ENCODE data around the gene OSBPL9. TPM values are rescaled to one million over a fixed set of nuclear protein-coding genes. Genes with fewer than 3 reads are reported as not detected.

OSBPL9 gene
- polyA plus RNA-seq, 1 donor (not counting 4 experiments of a cell fraction or from before 2014, with no cell fraction given): 62.7 TPM

DNA sequence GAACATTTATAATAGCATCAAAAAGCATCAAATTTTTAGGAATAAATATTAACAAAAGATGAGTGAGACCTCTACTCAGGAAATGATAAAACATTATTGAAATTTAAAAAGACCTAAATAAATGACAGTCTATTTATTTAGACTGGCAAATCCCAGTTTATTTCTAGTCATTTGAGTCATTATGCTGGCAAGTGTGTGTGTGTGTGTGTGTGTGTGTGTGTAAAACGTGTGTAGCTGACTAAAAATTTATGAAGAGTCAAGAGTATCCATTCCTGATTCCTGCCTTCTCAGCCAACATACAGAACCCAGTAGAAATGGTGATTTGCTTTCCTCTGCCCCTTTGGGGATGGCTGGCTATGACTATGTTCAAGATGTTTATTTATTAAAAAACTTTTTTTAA is 46.2 kb downstream of the OSBPL9 start:
- no peaks in the 10 kb centered on the region for H3K27me3 ChIP-seq (ENCODE audit: control insufficient read depth, extremely low read depth, insufficient read depth, low read length)
- DNase-seq (ENCODE audit: low read depth, low spot score) (no peak), FAIRE-seq (no peak)
- H2AFZ ChIP-seq (ENCODE audit: control insufficient read depth, low read length): no peak overlapping the region
- no peak overlapping the region for H3K4me3 ChIP-seq (ENCODE audit: control insufficient read depth in 2 of 3, extremely low read depth in 1 of 3, insufficient read depth in 2 of 3, low read depth in 1 of 3, low read length in 3 of 3)
- peaks cover 16% of the 10 kb centered on the region for H3K79me2 ChIP-seq (ENCODE audit: control insufficient read depth, insufficient read depth, low read length)
- no peak overlapping the region for H3K27ac ChIP-seq (ENCODE audit: control insufficient read depth, insufficient read depth, low read length)
- H3K9ac ChIP-seq (ENCODE audit: control insufficient read depth, extremely low read depth, insufficient read depth, low read length): no peak overlapping the region
- no peaks in the 10 kb centered on the region for H3K9me1 ChIP-seq (ENCODE audit: control insufficient read depth, extremely low read depth, insufficient read depth, low read length)
- H3K4me1 ChIP-seq (ENCODE audit: control insufficient read depth, extremely low read depth, insufficient read depth, low read length): peaks cover 16% of the 10 kb centered on the region
- H4K20me1 ChIP-seq (ENCODE audit: control insufficient read depth, extremely low read depth, insufficient read depth, low read length): no peaks in the 10 kb centered on the region
- dilution Hi-C loops (cut with MboI; ENCODE audit: extremely low pct_ligation_motif_present, low sequenced_read_pairs): no loop called here
- no peaks in the 10 kb centered on the region for H3K36me3 ChIP-seq (ENCODE audit: control insufficient read depth in 2 of 2, extremely low read depth in 1 of 2, insufficient read depth in 2 of 2, low read length in 2 of 2)
- no peak overlapping the region for H3K4me2 ChIP-seq (ENCODE audit: control insufficient read depth, extremely low read depth, insufficient read depth, low read depth, low read length)
- H3K9me3 ChIP-seq (ENCODE audit: control insufficient read depth, low read depth, low read length): no peaks in the 10 kb centered on the region
- no peak for TF ChIP-seq EZH2 (IDR thresholded peaks at IDR 0.05; ENCODE audit: low read length)
- TF ChIP-seq, protein P1, sequence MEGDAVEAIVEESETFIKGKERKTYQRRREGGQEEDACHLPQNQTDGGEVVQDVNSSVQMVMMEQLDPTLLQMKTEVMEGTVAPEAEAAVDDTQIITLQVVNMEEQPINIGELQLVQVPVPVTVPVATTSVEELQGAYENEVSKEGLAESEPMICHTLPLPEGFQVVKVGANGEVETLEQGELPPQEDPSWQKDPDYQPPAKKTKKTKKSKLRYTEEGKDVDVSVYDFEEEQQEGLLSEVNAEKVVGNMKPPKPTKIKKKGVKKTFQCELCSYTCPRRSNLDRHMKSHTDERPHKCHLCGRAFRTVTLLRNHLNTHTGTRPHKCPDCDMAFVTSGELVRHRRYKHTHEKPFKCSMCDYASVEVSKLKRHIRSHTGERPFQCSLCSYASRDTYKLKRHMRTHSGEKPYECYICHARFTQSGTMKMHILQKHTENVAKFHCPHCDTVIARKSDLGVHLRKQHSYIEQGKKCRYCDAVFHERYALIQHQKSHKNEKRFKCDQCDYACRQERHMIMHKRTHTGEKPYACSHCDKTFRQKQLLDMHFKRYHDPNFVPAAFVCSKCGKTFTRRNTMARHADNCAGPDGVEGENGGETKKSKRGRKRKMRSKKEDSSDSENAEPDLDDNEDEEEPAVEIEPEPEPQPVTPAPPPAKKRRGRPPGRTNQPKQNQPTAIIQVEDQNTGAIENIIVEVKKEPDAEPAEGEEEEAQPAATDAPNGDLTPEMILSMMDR (optimal IDR thresholded peaks at IDR 0.05 in 1 of 3, IDR thresholded peaks at IDR 0.05 in 1 of 3, conservative IDR thresholded peaks at IDR 0.05 in 1 of 3; ENCODE audit: extremely low read depth in 1 of 3, insufficient read depth in 2 of 3, low read length in 3 of 3): no peak

DNA sequence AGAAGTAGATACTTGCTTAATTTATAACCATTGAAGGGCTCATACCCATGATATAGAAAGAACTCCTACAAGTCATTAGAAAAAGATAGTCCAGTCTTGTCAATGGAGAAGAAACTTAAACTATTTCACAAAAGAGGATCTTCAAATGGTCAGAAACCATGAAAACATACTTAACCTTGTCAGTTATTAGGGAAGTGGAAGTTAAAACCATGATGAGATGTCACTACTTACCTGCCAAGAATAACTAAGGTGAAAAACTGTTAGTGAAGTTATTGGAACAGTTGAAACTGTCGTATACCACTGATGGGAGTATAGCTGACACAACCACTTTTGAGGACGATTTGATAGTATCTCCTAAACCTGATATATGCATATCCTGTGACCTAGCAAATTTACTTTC is 46.8 kb downstream of the OSBPL9 start:
- Histone ChIP-seq H3K9me1 (ENCODE audit: control insufficient read depth, extremely low read depth, insufficient read depth, low read length) (no peaks in the 10 kb centered on the region), H3K36me3 (ENCODE audit: control insufficient read depth in 2 of 2, extremely low read depth in 1 of 2, insufficient read depth in 2 of 2, low read length in 2 of 2) (no peaks in the 10 kb centered on the region), H3K4me1 (ENCODE audit: control insufficient read depth, extremely low read depth, insufficient read depth, low read length) (peaks cover 16% of the 10 kb centered on the region), H3K79me2 (ENCODE audit: control insufficient read depth, insufficient read depth, low read length) (peaks cover 16% of the 10 kb centered on the region), H3K9ac (ENCODE audit: control insufficient read depth, extremely low read depth, insufficient read depth, low read length) (no peak overlapping the region), H3K27me3 (ENCODE audit: control insufficient read depth, extremely low read depth, insufficient read depth, low read length) (no peaks in the 10 kb centered on the region), H4K20me1 (ENCODE audit: control insufficient read depth, extremely low read depth, insufficient read depth, low read length) (no peaks in the 10 kb centered on the region), H3K4me2 (ENCODE audit: control insufficient read depth, extremely low read depth, insufficient read depth, low read depth, low read length) (no peak overlapping the region), H3K4me3 (ENCODE audit: control insufficient read depth in 2 of 3, extremely low read depth in 1 of 3, insufficient read depth in 2 of 3, low read depth in 1 of 3, low read length in 3 of 3) (no peak overlapping the region), H2AFZ (ENCODE audit: control insufficient read depth, low read length) (no peak overlapping the region), H3K9me3 (ENCODE audit: control insufficient read depth, low read depth, low read length) (no peaks in the 10 kb centered on the region), H3K27ac (ENCODE audit: control insufficient read depth, insufficient read depth, low read length) (no peak overlapping the region)
- DNase-seq (ENCODE audit: low read depth, low spot score): no peak
- no peak for TF ChIP-seq EZH2 (IDR thresholded peaks at IDR 0.05; ENCODE audit: low read length)
- TF ChIP-seq, protein P1 (optimal IDR thresholded peaks at IDR 0.05 in 1 of 3, IDR thresholded peaks at IDR 0.05 in 1 of 3, conservative IDR thresholded peaks at IDR 0.05 in 1 of 3; ENCODE audit: extremely low read depth in 1 of 3, insufficient read depth in 2 of 3, low read length in 3 of 3): no peak
- dilution Hi-C loops (cut with MboI; ENCODE audit: extremely low pct_ligation_motif_present, low sequenced_read_pairs): no loop called here
- no peak for FAIRE-seq

Measured in keratinocyte (primary cell).